Gastroesophageal sphincter (tissue), 4 donors: ENCODE measurements around the gene SSC5D. TPM values are rescaled to one million over a fixed set of nuclear protein-coding genes. Genes with fewer than 3 reads are reported as not detected.

ENCODE experiments used
- ATAC-seq: fragments of 150-250 bp; one replicate; pipeline ENCODE4 v1.9.1; 2016; ENCODE audit warnings: mild to moderate bottlenecking, moderate library complexity
- H3K27ac ChIP-seq, 4 donors: fragments of 200-600 bp; sonication (generic) in 3 of 4; 1 replicate in 3 of 4; 2 replicates in 1 of 4; pipeline ENCODE4 v1.5.1; 2016 to 2019
- H3K27me3 ChIP-seq: fragments of 200-600 bp; sonication (generic); one replicate; pipeline ENCODE4 v1.5.1; 2019
- H3K36me3 ChIP-seq, 2 donors: fragments of 200-600 bp; sonication (generic); one replicate each; pipeline ENCODE4 v1.5.1; 2019; ENCODE audit warnings: control low read depth in 1 of 2
- H3K4me1 ChIP-seq, 3 donors: fragments of 200-600 bp; sonication (generic); 1 replicate in 2 of 3; 2 replicates in 1 of 3; pipeline ENCODE4 v1.5.1; 2016 to 2019; ENCODE audit warnings: control low read depth in 2 of 3
- H3K4me3 ChIP-seq, 2 donors: fragments of 200-600 bp; sonication (generic); one replicate each; pipeline ENCODE4 v1.5.1; 2019; ENCODE audit warnings: mild to moderate bottlenecking in 1 of 2, moderate library complexity in 1 of 2
- H3K9me3 ChIP-seq, 3 donors: fragments of 200-600 bp; sonication (generic); one replicate each; pipeline ENCODE4 v1.5.1; 2017 to 2019; ENCODE audit warnings: control low read depth in 2 of 3
- CTCF ChIP-seq, 4 experiments: fragments of 200-600 bp in 2 of 4; fragments of 450-650 bp in 2 of 4; sonication (generic) in 1 of 4; IDR thresholded peaks; one replicate each; pipeline ENCODE4 v1.5.1; 2017 to 2019; ENCODE audit warnings: antibody characterized with exemption in 4 of 4, mild to moderate bottlenecking in 2 of 4, moderate library complexity in 2 of 4
- EP300 ChIP-seq: sonication (generic); formaldehyde crosslinking; IDR thresholded peaks from one replicate; pipeline ENCODE4 v1.6.1; 2017; ENCODE audit warnings: antibody characterized with exemption, mild to moderate bottlenecking
- POLR2A ChIP-seq, 2 donors: fragments of 450-650 bp; IDR thresholded peaks; one replicate each; pipeline ENCODE4 v1.6.1; 2017; ENCODE audit warnings: antibody characterized with exemption in 2 of 2, mild to moderate bottlenecking in 2 of 2, moderate library complexity in 1 of 2
- POLR2AphosphoS5 ChIP-seq: sonication (generic); formaldehyde crosslinking; IDR thresholded peaks from one replicate; pipeline ENCODE4 v1.6.1; 2017; ENCODE audit warnings: antibody characterized with exemption
- WGBS, 2 donors: methylation state at CpG; one replicate each; pipeline ENCODE4 v1.1.5; 2018; ENCODE audit warnings: low coverage in 1 of 2; 5-methylcytosine and 5-hydroxymethylcytosine counted together
- total RNA-seq, 4 donors: library from RNA; depleted of rRNA; stranded (reverse); fragments of >200 nt; gene quantifications; one replicate each; pipeline ENCODE4 v1.1.0, GENCODE V29; 2016

Gene SSC5D
- total RNA-seq, 4 donors from 2014 or later = 6.3 to 39.2 (median 23.5) TPM

- no CpG with 5 or more reads among the region's 21 CpGs for WGBS, 2 donors
- Histone ChIP-seq H3K4me1 (peaks cover 3 to 100% (median 50%) of the 10 kb centered on the region in 3 donors), H3K4me3 (no peak overlapping the region), H3K36me3 (no peaks in the 10 kb centered on the region), H3K9me3 (no peaks in the 10 kb centered on the region), H3K27me3 (no peaks in the 10 kb centered on the region), H3K27ac (peak overlapping the region; percentile 61 to 99 (median 96))
- TF ChIP-seq EP300 = no peak
- TF ChIP-seq POLR2AphosphoS5 = no peak
- no peak for TF ChIP-seq POLR2A (IDR thresholded peaks at IDR 0.05)
- no peak for TF ChIP-seq CTCF (IDR thresholded peaks at IDR 0.05)
- ATAC-seq = no peak
These were observed 1.7 kb downstream of the SSC5D start for GRCh38 chr19:55489711-55490477.

DNA sequence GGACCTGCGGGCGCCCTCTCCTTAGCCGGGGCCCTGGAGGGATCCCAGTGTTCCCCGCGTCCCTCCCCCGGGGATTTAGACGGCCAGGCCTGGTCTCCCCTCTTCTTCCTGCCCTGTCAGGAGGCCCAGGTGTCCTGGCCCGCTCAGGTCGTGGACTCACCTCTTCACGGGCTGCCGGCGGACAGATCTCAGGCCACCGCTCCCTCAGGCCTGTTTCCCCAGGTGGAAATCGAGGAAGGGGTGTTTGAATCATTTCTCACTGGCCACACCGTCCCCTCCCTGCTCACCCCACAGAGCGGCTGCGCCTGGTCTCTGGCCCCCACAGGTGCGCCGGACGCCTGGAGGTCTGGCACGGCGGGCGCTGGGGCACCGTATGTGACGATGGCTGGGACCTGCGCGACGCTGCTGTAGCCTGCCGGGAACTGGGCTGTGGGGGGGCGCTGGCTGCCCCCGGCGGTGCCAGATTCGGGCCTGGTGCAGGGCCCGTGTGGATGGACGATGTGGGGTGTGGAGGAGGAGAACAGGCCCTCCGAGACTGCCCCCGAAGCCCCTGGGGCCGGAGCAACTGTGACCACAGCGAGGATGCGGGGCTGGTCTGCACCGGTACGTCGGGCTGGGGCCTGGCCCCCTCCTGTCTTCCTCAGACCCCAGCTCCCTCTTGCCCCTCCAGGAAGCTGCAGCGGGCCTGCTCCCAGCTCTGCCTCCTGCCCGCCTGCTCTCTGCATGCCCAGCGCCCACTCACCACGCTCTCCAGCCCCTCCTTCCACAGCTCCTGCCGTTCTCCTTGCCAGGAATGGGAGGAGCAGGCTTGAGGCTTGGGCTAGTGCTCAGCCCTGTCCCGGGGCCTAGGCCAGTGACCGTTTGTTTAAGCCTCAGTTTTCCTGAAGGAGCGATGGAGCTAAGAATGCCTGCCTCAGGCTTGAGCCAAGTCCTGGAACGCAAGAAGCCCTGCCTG is 2.5 kb downstream of the SSC5D start:
- Histone ChIP-seq H3K9me3 (no peaks in the 10 kb centered on the region), H3K27me3 (no peaks in the 10 kb centered on the region), H3K36me3 (no peaks in the 10 kb centered on the region), H3K4me3 (no peak overlapping the region), H3K27ac (peak overlapping the region; percentile 5 to 99 (median 96)), H3K4me1 (peaks cover under 1 to 91% (median 41%) of the 10 kb centered on the region in 3 donors)
- TF ChIP-seq POLR2AphosphoS5 (peak; percentile 9), EP300 (no peak)
- no CpG with 5 or more reads among the region's 52 CpGs for WGBS, 2 donors
- no peak for ATAC-seq

- no peak for TF ChIP-seq CTCF (IDR thresholded peaks at IDR 0.05)
- no peak for TF ChIP-seq POLR2AphosphoS5
- no peak for TF ChIP-seq POLR2A (IDR thresholded peaks at IDR 0.05)
- no peak for TF ChIP-seq EP300
- ATAC-seq = no peak
- Histone ChIP-seq H3K4me1 (peaks cover 0 to 81% (median 31%) of the 10 kb centered on the region in 3 donors), H3K27ac (peak overlapping the region; percentile 5 to 99 (median 96)), H3K36me3 (no peaks in the 10 kb centered on the region), H3K27me3 (no peaks in the 10 kb centered on the region), H3K4me3 (no peak overlapping the region), H3K9me3 (no peaks in the 10 kb centered on the region)
- 30 to 40% methylated on average over 2 of the region's 24 CpGs for WGBS, 2 donors
These were observed 3.5 kb downstream of the SSC5D start for GRCh38 chr19:55491546-55492360.

DNA sequence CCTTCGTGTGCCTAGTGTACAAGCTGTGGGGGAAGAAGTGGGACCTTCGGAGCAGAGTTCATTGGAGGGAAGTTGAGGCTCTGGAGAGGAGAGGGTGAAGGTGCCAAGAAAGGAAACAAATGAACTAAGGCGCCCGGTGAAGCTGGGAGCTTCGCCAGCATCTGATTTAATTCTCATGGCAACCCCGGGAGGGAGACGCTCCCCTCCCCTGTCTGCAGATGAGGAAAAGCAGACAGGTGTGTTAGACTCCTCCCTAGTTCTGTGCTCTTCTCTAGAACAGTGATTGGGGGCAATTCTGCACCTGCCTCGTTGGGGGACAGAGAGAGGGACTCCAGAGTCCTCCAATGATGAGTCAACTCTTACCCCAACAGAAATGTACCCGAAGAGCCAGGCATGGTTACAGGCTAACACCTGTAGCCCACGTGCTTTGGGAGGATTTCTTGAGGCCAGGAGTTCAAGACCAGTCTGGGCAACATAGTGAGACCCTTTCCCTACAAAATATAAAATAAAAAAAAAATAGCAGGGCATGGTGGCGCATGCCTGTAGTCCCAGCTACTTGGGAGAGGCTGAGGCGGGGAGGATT is 4.2 kb downstream of the SSC5D start:
- WGBS, 2 donors = 20 to 28% methylated on average over 6 to 7 of the region's 12 CpGs
- no peaks in the 10 kb centered on the region for H3K36me3 ChIP-seq
- TF ChIP-seq POLR2AphosphoS5 = no peak
- no peak for TF ChIP-seq CTCF (IDR thresholded peaks at IDR 0.05)
- no peak for TF ChIP-seq EP300
- TF ChIP-seq POLR2A (IDR thresholded peaks at IDR 0.05) = no peak
- H3K4me3 ChIP-seq = no peak overlapping the region
- no peaks in the 10 kb centered on the region for H3K27me3 ChIP-seq
- H3K27ac ChIP-seq = peak overlapping the region in 3 of 4 donors; percentile 95 to 99 (median 96)
- H3K9me3 ChIP-seq = no peaks in the 10 kb centered on the region
- peaks cover 0 to 74% (median 24%) of the 10 kb centered on the region in 3 donors for H3K4me1 ChIP-seq
- ATAC-seq = no peak
